Endothelial cell of umbilical vein (primary cell): ENCODE results near the gene CSF3.

ENCODE experiments used
- EZH2 ChIP-seq: IDR thresholded peaks from 2 replicates; pipeline ENCODE4 v1.6.1; 2012; ENCODE audit warnings: borderline replicate concordance, low read depth, mild to moderate bottlenecking, moderate library complexity, low read length, inconsistent platforms; ENCODE audit not compliant: severe bottlenecking
- GATA2 ChIP-seq: IDR thresholded peaks from 2 replicates; pipeline ENCODE4 v1.7.0; 2011; ENCODE audit warnings: low read depth, mild to moderate bottlenecking, moderate library complexity, mixed read lengths, low read length; ENCODE audit not compliant: insufficient read length, insufficient read depth
- MAX ChIP-seq: IDR thresholded peaks from 2 replicates; pipeline ENCODE4 v1.6.1; 2011; ENCODE audit not compliant: insufficient read depth, insufficient read length
- POLR2A ChIP-seq: IDR thresholded peaks from 2 replicates; pipeline ENCODE4 v1.6.1; 2012; ENCODE audit warnings: low read depth, mild to moderate bottlenecking, control low read depth, low read length
- TF ChIP-seq, protein P1 (sequence below), 2 donors: IDR thresholded peaks; 1 replicate in 1 of 2; 2 replicates in 1 of 2; pipeline ENCODE4 v1.5.1; 2011; ENCODE audit warnings: low read length in 2 of 2, mild to moderate bottlenecking in 2 of 2, moderate library complexity in 2 of 2, control low read depth in 1 of 2, inconsistent platforms in 1 of 2, low read depth in 1 of 2; ENCODE audit not compliant: insufficient read depth in 1 of 2; ENCODE audit errors: extremely low read depth in 1 of 2

DNA sequence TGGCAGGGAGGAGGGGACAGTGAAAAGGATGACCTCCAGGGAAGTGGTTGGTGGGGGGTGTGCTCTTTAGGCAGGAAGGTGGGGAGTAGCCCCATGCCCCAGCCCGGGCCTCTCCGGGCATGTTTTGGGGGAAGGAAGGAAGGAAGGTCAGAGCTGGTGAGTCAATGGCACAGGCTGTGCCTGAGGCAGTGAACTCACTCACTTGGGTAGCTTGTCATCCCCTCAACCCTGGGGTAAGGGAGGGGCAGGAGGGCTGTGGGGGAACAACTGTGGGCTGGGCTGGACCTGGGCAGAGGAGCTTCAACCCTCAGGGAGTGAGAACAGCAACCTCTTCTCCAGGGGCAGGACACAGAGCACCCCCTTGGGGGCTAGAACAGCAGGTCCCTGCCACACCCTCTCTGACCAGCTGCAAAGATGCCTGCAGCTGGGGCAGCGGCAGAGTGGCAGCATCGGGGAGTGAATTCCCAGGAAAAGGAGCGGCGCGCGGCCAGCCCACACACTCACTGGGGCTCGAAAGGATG, 6.3 kb downstream of the CSF3 start:
- TF ChIP-seq, protein P1, sequence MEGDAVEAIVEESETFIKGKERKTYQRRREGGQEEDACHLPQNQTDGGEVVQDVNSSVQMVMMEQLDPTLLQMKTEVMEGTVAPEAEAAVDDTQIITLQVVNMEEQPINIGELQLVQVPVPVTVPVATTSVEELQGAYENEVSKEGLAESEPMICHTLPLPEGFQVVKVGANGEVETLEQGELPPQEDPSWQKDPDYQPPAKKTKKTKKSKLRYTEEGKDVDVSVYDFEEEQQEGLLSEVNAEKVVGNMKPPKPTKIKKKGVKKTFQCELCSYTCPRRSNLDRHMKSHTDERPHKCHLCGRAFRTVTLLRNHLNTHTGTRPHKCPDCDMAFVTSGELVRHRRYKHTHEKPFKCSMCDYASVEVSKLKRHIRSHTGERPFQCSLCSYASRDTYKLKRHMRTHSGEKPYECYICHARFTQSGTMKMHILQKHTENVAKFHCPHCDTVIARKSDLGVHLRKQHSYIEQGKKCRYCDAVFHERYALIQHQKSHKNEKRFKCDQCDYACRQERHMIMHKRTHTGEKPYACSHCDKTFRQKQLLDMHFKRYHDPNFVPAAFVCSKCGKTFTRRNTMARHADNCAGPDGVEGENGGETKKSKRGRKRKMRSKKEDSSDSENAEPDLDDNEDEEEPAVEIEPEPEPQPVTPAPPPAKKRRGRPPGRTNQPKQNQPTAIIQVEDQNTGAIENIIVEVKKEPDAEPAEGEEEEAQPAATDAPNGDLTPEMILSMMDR (IDR thresholded peaks at IDR 0.05; ENCODE audit: extremely low read depth in 1 of 2, insufficient read depth in 1 of 2, low read depth in 1 of 2, low read length in 2 of 2) = no peak
- TF ChIP-seq POLR2A (peak; percentile 73), GATA2 (peak; percentile 49), MAX (no peak), EZH2 (no peak)
